Measurements from ENCODE around the gene ST3GAL3. TPM values are rescaled to one million over a fixed set of nuclear protein-coding genes. Genes with fewer than 3 reads are reported as not detected.
"Not testable (repeated sequence)": the region's sequence is repeated elsewhere in the genome, so short reads cannot be mapped to it uniquely, and the experiment has no call there.

Gene ST3GAL3
- total and polyA plus RNA-seq, 3 experiments from 2014 or later = 9.7 to 10.1 (median 9.7) TPM

- Histone ChIP-seq H3K27me3 (ENCODE audit: insufficient read depth, low read length, poor library complexity, severe bottlenecking) (no peaks in the 10 kb centered on the region), H3K4me3 (ENCODE audit: low read length) (no peak overlapping the region), H3K36me3 (ENCODE audit: insufficient read depth, low read length) (peaks cover 4% of the 10 kb centered on the region), H3K27ac (ENCODE audit: low read depth, low read length) (no peak overlapping the region), H3K9me3 (ENCODE audit: low read length) (no peaks in the 10 kb centered on the region), H3K4me1 (ENCODE audit: insufficient read depth, low read length) (no peaks in the 10 kb centered on the region)
- Mint-ChIP-seq H3K4me1 (no peaks in the 10 kb centered on the region), H3K27me3 (no peaks in the 10 kb centered on the region), H3K27ac (no peak overlapping the region), H3K4me3 (no peak overlapping the region), H3K36me3 (peaks cover 12 to 32% (median 25%) of the 10 kb centered on the region in 3 donors), H3K9me3 (peaks cover 0 to under 1% (median 0%) of the 10 kb centered on the region in 5 donors)
- no peak for DNase-seq
- ChIA-PET CTCF (no interaction called here), POLR2A (no interaction called here)
Measured at GRCh38 chr1:43824795-43825194, 117.5 kb downstream of the ST3GAL3 start.

DNA sequence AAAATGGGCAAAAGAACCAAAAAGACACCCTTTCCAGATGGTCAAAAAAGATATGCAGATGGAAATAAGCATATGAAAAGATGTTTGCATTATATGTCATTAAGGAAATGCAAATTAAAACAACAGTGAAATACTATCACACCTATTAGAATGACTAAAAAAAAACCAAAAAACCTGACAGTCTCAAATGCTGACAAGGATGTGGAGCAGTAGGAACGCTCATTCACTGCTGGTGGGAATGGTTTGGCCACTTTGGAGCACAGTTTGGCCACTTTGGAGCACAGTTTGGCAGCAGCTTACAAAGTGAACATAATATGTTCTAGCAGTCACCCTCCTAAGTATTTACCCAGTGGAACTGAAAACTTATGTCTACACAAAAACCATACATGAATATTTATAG lies 121.2 kb downstream of the ST3GAL3 start:
- Mint-ChIP-seq H3K4me3 (no peak overlapping the region), H3K27me3 (no peaks in the 10 kb centered on the region), H3K36me3 (peaks cover 4 to 22% (median 17%) of the 10 kb centered on the region in 3 donors), H3K4me1 (peaks cover 3 to 14% (median 11%) of the 10 kb centered on the region in 3 donors), H3K27ac (no peak overlapping the region), H3K9me3 (no peaks in the 10 kb centered on the region)
- no peak overlapping the region for H3K27ac ChIP-seq (ENCODE audit: low read depth, low read length)
- H3K4me3 ChIP-seq (ENCODE audit: low read length) = no peak overlapping the region
- H3K27me3 ChIP-seq (ENCODE audit: insufficient read depth, low read length, poor library complexity, severe bottlenecking) = no peaks in the 10 kb centered on the region
- H3K9me3 ChIP-seq (ENCODE audit: low read length) = no peaks in the 10 kb centered on the region
- peaks cover 2% of the 10 kb centered on the region for H3K4me1 ChIP-seq (ENCODE audit: insufficient read depth, low read length)
- H3K36me3 ChIP-seq (ENCODE audit: insufficient read depth, low read length) = no peaks in the 10 kb centered on the region
- no peak for DNase-seq
- ChIA-PET POLR2A (no interaction called here), CTCF (no interaction called here)

GRCh38 chr1:43830802-43831201 lies 123.5 kb downstream of the ST3GAL3 start:
- CTCF ChIA-PET = no interaction called here

DNA sequence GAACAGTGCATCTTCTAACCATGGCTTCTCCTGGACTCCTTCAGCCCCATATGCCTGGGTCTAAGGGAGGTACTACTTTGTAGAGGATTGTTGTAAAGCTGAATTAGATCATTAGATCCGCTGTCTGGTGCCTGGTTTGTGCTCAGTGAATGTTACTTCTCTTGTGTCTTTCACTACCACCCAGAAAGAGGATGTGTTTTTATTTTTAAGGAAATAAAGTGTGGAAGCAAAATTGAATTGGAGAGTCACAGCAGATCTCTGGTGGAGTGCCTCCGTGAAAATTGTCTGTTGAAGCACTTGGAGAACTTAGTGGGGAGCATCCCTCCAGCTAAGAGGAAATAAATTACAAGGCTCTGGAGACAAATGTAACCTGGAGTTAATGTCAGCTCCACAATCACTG lies 124.5 kb downstream of the ST3GAL3 start:
- no peaks in the 10 kb centered on the region for H3K27me3 Mint-ChIP-seq
- Histone ChIP-seq H3K27me3 (ENCODE audit: insufficient read depth, low read length, poor library complexity, severe bottlenecking) (no peaks in the 10 kb centered on the region), H3K36me3 (ENCODE audit: insufficient read depth, low read length) (no peaks in the 10 kb centered on the region), H3K4me3 (ENCODE audit: low read length) (no peak overlapping the region), H3K9me3 (ENCODE audit: low read length) (no peaks in the 10 kb centered on the region), H3K4me1 (ENCODE audit: insufficient read depth, low read length) (peaks cover 14% of the 10 kb centered on the region), H3K27ac (ENCODE audit: low read depth, low read length) (no peak overlapping the region)
- H3K27ac Mint-ChIP-seq = peak overlapping the region in 1 of 8 donors; percentile 2
- CTCF ChIA-PET = no interaction called here
- no peaks in the 10 kb centered on the region for H3K9me3 Mint-ChIP-seq
- DNase-seq = no peak
- peaks cover 1 to 15% (median 15%) of the 10 kb centered on the region in 3 donors for H3K36me3 Mint-ChIP-seq
- POLR2A ChIA-PET = no interaction called here
- peak overlapping the region in 1 of 7 donors; percentile 37 for H3K4me3 Mint-ChIP-seq
- H3K4me1 Mint-ChIP-seq = peaks cover 15 to 38% (median 35%) of the 10 kb centered on the region in 3 donors

More at GRCh38 chr1:43830802-43831201, 123.5 kb downstream of the ST3GAL3 start:
- no peaks in the 10 kb centered on the region for H3K9me3 ChIP-seq (ENCODE audit: low read length)
- Mint-ChIP-seq H3K36me3 (peaks cover 4 to 21% (median 13%) of the 10 kb centered on the region in 3 donors), H3K27ac (no peak overlapping the region), H3K4me3 (no peak overlapping the region), H3K27me3 (no peaks in the 10 kb centered on the region), H3K4me1 (peaks cover 8 to 28% (median 24%) of the 10 kb centered on the region in 3 donors), H3K9me3 (no peaks in the 10 kb centered on the region)
- H3K4me1 ChIP-seq (ENCODE audit: insufficient read depth, low read length) = peaks cover 3% of the 10 kb centered on the region
- no peaks in the 10 kb centered on the region for H3K36me3 ChIP-seq (ENCODE audit: insufficient read depth, low read length)
- no peak overlapping the region for H3K27ac ChIP-seq (ENCODE audit: low read depth, low read length)
- no peak overlapping the region for H3K4me3 ChIP-seq (ENCODE audit: low read length)
- POLR2A ChIA-PET = no interaction called here
- no peak for DNase-seq
- no peaks in the 10 kb centered on the region for H3K27me3 ChIP-seq (ENCODE audit: insufficient read depth, low read length, poor library complexity, severe bottlenecking)

- H3K9me3 Mint-ChIP-seq = no peaks in the 10 kb centered on the region
- DNase-seq = peak in 1 of 5 donors; percentile 13
- peak overlapping the region in 1 of 7 donors; percentile 41 for H3K4me3 Mint-ChIP-seq
- peaks cover 15 to 41% (median 36%) of the 10 kb centered on the region in 3 donors for H3K4me1 Mint-ChIP-seq
- no peaks in the 10 kb centered on the region for H3K27me3 ChIP-seq (ENCODE audit: insufficient read depth, low read length, poor library complexity, severe bottlenecking)
- H3K4me3 ChIP-seq (ENCODE audit: low read length) = no peak overlapping the region
- no peaks in the 10 kb centered on the region for H3K9me3 ChIP-seq (ENCODE audit: low read length)
- no peak overlapping the region for H3K27ac ChIP-seq (ENCODE audit: low read depth, low read length)
- CTCF ChIA-PET = no interaction called here
- H3K36me3 Mint-ChIP-seq = peaks cover 0 to 15% (median 13%) of the 10 kb centered on the region in 3 donors
- peaks cover 14% of the 10 kb centered on the region for H3K4me1 ChIP-seq (ENCODE audit: insufficient read depth, low read length)
- H3K27ac Mint-ChIP-seq = peak overlapping the region in 1 of 8 donors; percentile 6
- H3K36me3 ChIP-seq (ENCODE audit: insufficient read depth, low read length) = no peaks in the 10 kb centered on the region
- POLR2A ChIA-PET = no interaction called here
- H3K27me3 Mint-ChIP-seq = no peaks in the 10 kb centered on the region
Measured at GRCh38 chr1:43832255-43832654, 124.9 kb downstream of the ST3GAL3 start.

- no peaks in the 10 kb centered on the region for H3K9me3 Mint-ChIP-seq
- no peak overlapping the region for H3K4me3 Mint-ChIP-seq
- H3K27ac ChIP-seq (ENCODE audit: low read depth, low read length) = no peak overlapping the region
- DNase-seq = no peak
- ChIA-PET CTCF (no interaction called here), POLR2A (no interaction called here)
- H3K27me3 Mint-ChIP-seq = no peaks in the 10 kb centered on the region
- no peaks in the 10 kb centered on the region for H3K36me3 ChIP-seq (ENCODE audit: insufficient read depth, low read length)
- peaks cover 14% of the 10 kb centered on the region for H3K4me1 ChIP-seq (ENCODE audit: insufficient read depth, low read length)
- peaks cover 0 to 12% (median 11%) of the 10 kb centered on the region in 3 donors for H3K36me3 Mint-ChIP-seq
- no peak overlapping the region for H3K4me3 ChIP-seq (ENCODE audit: low read length)
- H3K27me3 ChIP-seq (ENCODE audit: insufficient read depth, low read length, poor library complexity, severe bottlenecking) = no peaks in the 10 kb centered on the region
- H3K4me1 Mint-ChIP-seq = peaks cover 15 to 41% (median 36%) of the 10 kb centered on the region in 3 donors
- H3K9me3 ChIP-seq (ENCODE audit: low read length) = no peaks in the 10 kb centered on the region
- no peak overlapping the region for H3K27ac Mint-ChIP-seq
Measured at GRCh38 chr1:43832998-43833397, 125.7 kb downstream of the ST3GAL3 start.

GRCh38 chr1:43833902-43834279 lies 126.6 kb downstream of the ST3GAL3 start:
- H3K27ac ChIP-seq (ENCODE audit: low read depth, low read length) = peak overlapping the region; percentile 29
- H3K27me3 Mint-ChIP-seq, H3K27ac Mint-ChIP-seq: not testable (repeated sequence)

DNA sequence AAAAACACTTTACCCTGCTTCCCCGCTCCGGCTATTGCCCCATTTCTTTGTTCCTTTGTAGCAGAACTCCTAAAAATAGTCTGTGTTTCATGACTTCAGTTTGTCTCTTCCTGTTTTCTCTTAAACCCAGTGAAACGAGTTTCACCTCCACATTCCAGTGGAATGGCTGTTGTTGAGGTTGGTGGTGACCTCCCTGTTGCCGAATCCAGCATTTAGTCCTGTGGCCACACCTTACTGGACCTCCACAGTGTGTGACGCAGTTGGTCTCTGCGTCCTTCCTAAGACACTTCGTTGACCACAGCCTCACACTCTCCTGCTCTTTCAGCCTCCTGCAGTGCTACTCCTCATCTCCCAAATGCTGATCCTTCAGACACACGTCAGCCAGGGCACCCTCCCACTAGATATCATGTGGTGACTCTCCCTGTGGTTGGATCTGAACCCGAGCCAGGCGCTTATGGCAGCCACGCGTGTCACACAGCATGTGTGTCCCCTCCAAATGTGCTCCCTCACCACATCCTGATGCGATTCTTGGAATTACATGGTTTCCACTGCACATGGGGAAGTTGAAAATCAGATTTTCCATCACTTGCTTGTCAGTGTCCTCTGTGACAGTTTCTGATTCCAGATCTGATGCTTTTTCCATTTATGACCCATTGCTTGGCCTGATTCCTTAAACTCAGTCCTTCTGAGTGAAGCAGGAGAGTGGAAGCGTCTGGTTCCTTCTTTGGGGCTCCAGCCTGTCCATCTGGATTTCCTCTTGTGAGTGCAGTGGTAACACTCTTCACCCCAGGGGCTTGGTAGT lies 127.1 kb downstream of the ST3GAL3 start:
- Mint-ChIP-seq H3K36me3 (peaks cover 5 to 26% (median 18%) of the 10 kb centered on the region in 3 donors), H3K4me1 (peaks cover 15 to 41% (median 38%) of the 10 kb centered on the region in 3 donors), H3K27ac (no peak overlapping the region), H3K27me3 (no peaks in the 10 kb centered on the region), H3K4me3 (no peak overlapping the region), H3K9me3 (no peaks in the 10 kb centered on the region)
- CTCF ChIA-PET = no interaction called here
- Histone ChIP-seq H3K9me3 (ENCODE audit: low read length) (no peaks in the 10 kb centered on the region), H3K27me3 (ENCODE audit: insufficient read depth, low read length, poor library complexity, severe bottlenecking) (no peaks in the 10 kb centered on the region), H3K4me1 (ENCODE audit: insufficient read depth, low read length) (peaks cover 14% of the 10 kb centered on the region), H3K27ac (ENCODE audit: low read depth, low read length) (peak overlapping the region; percentile 55), H3K36me3 (ENCODE audit: insufficient read depth, low read length) (peaks cover 2% of the 10 kb centered on the region), H3K4me3 (ENCODE audit: low read length) (no peak overlapping the region)
- POLR2A ChIA-PET = no interaction called here
- DNase-seq = no peak

More at GRCh38 chr1:43833902-43834279, 126.6 kb downstream of the ST3GAL3 start:
- H3K36me3 ChIP-seq (ENCODE audit: insufficient read depth, low read length); H3K27me3 ChIP-seq (ENCODE audit: insufficient read depth, low read length, poor library complexity, severe bottlenecking); CTCF ChIA-PET; H3K9me3 ChIP-seq (ENCODE audit: low read length); DNase-seq; H3K9me3 Mint-ChIP-seq; H3K4me3 Mint-ChIP-seq; POLR2A ChIA-PET; H3K4me3 ChIP-seq (ENCODE audit: low read length): not testable (repeated sequence)
- peaks cover 14% of the 10 kb centered on the region for H3K4me1 ChIP-seq (ENCODE audit: insufficient read depth, low read length)
- Mint-ChIP-seq H3K36me3 (peaks cover 5 to 20% (median 18%) of the 10 kb centered on the region in 3 donors), H3K4me1 (peaks cover 15 to 41% (median 36%) of the 10 kb centered on the region in 3 donors)
